Measurements from ENCODE around the gene MEGF6.

Gene MEGF6

GRCh38 chr1:3539707-3540425, 71.4 kb downstream of the MEGF6 start:
- TF ChIP-seq ZNF274 (IDR thresholded peaks at IDR 0.05; ENCODE audit: low read depth, low read length) = no peak
- no peak overlapping the region for H3K4me3 ChIP-seq (ENCODE audit: low read length)

DNA sequence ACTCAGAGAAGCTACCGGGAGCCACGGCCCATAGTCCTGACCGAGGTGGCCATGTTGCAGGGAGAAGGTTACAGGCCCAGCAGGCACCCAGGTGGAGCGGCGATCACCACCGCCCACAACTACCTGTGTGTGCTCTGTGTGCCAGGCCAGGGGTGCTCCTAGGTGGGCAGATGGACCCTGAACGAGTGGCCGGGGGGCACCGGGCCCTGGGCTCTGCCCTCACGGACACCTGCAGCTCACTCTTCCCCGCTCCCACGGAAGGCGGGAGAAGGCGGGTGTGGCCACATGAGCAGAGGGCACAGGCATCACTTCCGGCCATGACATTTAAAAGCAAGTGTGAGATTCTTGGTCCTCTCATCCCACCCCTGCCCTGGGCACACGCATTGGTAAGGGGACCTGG, 73.9 kb downstream of the MEGF6 start:
- H3K4me3 ChIP-seq (ENCODE audit: low read length) = no peak overlapping the region
- no peak for TF ChIP-seq ZNF274 (IDR thresholded peaks at IDR 0.05; ENCODE audit: low read depth, low read length)

DNA sequence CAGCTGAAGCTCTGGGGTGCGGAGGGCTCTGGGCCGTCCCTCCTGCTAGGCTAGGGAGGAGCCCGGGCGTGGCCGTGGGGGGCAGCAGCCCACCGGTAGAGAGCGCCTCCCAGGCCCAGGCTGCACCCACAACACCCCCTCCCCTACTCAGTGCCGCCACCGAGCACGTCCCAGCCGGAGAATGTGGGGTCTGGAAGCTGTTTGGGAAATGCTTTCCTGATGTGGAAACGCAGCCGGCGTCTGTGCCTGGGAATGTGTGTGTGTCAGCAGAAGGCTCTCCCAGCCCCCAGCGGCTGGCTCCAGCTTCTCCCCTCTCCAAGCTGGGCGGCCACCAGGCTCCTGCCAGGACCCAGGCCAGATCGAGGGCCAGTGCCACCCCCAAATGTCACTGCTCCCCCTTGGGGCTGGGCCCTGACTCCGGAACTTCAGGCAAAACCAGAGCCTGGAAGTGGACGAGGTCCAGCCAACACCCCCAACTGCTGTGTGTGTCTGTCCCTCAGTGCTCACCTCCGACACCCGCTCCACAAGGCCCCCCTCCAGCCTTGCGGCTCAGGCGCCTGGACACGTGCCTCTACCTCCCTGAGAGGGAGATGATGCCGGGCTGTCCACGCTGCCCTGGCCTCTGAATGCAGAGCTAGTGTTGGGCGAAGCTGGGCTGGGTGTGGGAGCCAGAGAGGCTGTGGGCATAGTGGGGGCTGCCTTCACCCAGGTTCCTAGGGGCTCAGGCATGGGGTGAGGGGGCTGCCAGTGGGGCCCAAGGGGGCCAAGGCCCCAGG, 74.7 kb downstream of the MEGF6 start:
- no peak for TF ChIP-seq ZNF274 (IDR thresholded peaks at IDR 0.05; ENCODE audit: low read depth, low read length)
- no peak overlapping the region for H3K4me3 ChIP-seq (ENCODE audit: low read length)

- TF ChIP-seq ZNF274 (IDR thresholded peaks at IDR 0.05; ENCODE audit: low read depth, low read length) = no peak
These were observed 75.6 kb downstream of the MEGF6 start for GRCh38 chr1:3535732-3536131.

DNA sequence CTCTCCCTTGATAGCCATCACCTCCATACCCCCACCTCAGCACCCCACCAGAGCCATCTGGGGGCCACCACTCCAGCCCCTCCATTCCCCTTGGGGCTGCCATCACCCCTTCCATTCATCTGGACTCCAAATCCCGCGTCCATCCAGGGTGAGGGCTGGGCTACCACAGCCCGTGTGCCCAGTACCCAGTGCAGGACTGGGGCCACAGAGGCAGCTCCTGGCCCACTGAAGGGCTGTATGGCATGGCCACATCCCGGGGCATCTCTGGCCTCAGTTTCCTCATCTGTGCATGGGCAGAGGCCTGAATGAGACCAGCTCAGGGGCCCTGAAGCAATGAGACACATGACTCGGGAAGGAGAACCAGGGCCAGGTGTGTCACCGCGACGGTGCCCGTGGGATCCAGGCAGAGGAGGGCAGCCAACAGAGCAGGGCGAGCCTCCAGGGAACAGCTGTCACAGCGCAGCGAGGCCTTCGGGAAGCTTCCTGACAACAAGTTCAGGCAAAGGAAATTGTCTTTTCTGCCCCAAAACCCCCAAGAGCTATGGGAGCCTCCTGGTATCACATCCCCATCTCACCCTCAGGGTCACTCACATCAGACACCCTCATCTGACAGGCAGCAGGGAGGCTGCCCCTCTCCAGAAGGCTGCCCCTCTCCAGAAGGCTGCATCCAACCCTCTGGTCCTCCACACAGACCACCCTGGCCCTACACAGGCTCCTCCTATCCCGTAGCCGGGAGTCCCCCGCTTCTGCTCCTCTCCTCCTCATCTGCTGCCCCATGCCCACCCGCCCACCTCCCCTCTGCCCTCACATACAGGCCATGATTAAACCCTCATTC, 76.3 kb downstream of the MEGF6 start:
- no peak for TF ChIP-seq ZNF274 (IDR thresholded peaks at IDR 0.05; ENCODE audit: low read depth, low read length)

More at GRCh38 chr1:3535732-3536131, 75.6 kb downstream of the MEGF6 start:
- no peak overlapping the region for H3K4me3 ChIP-seq (ENCODE audit: low read length)

DNA sequence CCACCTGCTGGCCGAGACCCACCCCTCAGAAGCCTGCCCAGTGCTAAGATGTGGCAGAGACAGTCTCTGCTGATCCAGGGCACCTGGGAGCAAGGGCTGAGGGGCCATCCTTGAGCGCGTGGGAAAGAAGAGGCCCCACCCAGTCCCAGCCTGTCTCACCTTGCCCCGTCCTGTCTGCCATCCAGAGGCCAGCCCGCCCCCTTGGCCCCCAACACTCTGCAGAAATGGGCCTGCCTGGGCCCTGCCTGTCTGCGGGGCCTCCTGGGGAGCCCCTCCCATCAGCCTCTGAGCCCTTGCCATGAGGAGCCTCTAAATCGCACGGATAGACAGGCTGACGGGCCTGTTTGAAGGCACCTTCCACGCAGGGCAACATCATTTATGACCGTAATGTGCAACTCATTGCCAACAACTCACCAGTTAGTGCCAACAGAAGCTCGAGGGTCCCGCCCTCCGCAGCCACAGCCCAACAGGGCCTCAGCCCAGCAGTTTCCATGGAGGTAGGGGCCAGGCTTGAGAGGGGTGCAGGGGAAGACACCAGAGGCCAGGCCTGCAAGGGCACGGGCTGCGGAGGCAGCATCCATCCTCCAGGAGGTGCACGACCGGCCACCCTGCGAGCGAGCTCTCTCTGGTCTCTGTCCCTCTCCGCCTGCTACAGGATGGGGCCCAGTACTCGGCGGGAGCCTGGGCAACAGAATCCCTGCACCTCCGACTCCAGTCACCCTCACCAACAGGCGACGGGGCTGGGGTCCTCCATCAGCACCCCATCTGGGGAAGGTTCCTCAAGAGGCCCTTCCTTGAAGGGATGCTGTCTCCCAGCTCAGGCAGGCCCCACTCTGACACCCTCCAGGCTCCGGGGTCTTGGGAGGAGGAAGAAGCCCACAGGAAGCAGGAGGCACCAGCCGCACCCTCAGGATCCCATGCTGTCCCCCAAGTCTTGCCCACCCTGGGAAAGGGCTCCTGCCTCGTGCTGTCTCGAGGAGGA, 78.0 kb downstream of the MEGF6 start:
- no peak for TF ChIP-seq ZNF274 (IDR thresholded peaks at IDR 0.05; ENCODE audit: low read depth, low read length)
- H3K4me3 ChIP-seq (ENCODE audit: low read length) = no peak overlapping the region

More for the DNA sequence above, 76.3 kb downstream of the MEGF6 start:
- H3K4me3 ChIP-seq (ENCODE audit: low read length) = no peak overlapping the region

- no peak for TF ChIP-seq ZNF274 (IDR thresholded peaks at IDR 0.05; ENCODE audit: low read depth, low read length)
- H3K4me3 ChIP-seq (ENCODE audit: low read length) = no peak overlapping the region
These were observed 79.4 kb downstream of the MEGF6 start for GRCh38 chr1:3531928-3532327.

DNA sequence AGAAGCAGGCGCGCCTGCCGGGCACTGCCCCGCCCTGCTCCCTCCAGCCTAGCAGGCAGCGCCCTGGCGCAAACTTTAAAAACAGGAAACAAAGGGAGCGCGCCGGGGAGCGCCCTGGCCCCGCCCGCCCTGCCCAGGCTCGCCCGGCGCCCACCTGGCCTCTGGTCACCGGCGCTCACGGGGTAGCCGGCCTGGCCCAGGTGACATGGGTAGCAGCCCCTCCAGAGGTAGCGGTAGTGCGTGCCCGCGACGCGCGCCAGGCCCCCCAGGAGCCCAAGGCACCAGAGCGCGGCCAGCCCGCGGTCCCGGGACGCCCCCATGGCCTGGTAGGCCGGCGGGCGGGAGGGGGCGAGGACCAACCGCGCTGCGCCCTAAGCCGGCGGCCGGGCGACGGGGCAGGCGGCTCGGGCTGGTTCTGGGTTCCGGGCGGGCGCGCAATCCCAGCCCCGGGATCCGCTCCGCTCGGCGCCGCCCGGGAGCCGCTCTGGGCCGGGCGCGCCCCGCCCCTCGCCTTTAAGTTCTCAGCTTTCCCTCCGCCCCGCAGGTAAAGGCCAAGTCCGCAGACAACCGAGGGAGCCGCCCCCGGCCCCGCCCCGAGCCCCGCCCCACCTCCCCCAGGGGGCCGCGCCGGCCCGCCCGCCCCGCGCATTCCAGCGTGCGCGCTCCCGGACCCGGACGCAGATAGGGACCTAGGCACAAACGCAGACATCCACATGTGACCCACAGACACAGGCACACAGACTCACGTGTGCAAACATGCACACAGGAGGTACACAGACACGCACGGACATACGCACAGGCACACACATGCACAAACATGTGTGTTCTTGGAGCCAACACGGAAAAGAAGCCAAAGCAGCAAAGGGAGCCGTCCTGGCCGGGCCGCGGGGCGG, 80.1 kb downstream of the MEGF6 start:
- H3K4me3 ChIP-seq (ENCODE audit: low read length) = no peak overlapping the region
- no peak for TF ChIP-seq ZNF274 (IDR thresholded peaks at IDR 0.05; ENCODE audit: low read depth, low read length)

DNA sequence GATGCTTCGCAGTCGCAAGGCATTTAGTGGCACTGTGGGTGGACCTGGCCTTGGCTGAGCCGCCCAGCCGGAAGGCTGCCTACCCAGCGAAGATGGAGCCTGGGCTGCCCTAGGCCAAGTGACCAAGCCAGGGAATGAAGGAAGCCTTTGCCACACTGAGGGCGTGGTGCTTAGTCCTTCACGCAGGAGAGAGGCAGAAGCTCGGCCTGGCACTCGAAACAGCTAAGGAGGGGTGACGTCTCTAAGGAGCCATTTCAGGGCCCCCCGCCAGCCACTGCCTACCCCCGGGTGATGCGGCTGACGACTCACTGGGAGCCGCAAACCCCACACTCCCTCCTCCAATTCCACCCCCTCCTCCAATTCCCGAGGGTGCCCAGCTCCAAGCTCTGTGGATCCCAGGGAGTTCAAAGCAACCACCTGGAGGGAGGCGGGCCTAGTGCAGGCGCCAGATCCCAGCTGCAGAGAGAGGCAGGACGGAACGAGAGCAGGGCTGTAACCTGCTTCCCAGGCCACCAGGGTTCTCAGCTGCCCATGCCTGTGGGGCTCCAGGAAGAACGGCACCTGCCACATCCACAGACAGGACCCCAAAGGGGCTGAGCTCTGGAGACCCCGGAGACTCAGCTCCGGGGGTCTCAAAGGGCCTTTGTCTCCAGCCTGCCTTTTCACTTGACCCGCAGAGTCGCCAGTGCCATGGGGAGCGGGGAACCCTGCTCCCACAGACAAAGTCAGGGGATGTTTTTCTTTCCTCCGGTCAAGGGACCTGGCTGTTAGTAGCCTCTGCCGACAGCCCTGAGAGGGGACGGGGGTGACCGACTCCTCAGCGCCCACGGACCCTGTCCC, 81.0 kb downstream of the MEGF6 start:
- no peak for TF ChIP-seq ZNF274 (IDR thresholded peaks at IDR 0.05; ENCODE audit: low read depth, low read length)
- H3K4me3 ChIP-seq (ENCODE audit: low read length) = no peak overlapping the region

DNA sequence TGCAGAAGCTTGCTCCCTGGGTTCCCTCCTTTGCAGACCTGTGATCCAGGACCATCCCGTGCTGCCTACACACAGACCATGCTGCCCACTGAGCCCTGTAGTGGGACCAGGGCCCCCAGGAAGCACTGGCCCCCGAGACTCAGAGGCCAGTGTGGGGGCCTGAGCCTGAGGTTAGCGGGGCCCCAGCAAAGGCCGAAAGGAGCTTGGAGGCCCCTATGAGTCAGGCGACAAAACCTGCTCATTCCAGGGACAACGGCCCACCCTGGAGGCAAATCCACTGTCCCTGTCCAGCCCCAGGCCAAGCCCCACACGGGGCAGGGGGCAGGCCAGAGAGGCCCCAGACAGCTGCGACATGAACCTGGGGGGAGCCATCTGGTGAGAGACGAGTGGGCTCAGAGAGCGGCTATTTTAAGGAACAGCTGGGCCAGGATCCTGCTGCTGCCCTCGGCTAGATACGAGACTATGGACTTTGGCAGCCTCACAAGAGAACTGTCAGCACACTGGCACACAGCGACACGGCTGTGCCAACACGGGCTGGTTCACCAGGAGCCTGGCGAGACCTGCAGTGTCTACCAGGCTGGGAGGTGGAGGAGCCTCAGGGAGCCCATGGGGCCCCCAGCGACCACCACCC, 82.1 kb downstream of the MEGF6 start:
- no peak overlapping the region for H3K4me3 ChIP-seq (ENCODE audit: low read length)
- TF ChIP-seq ZNF274 (IDR thresholded peaks at IDR 0.05; ENCODE audit: low read depth, low read length) = no peak

GRCh38 chr1:3527774-3528173, 83.5 kb downstream of the MEGF6 start:
- TF ChIP-seq ZNF274 (IDR thresholded peaks at IDR 0.05; ENCODE audit: low read depth, low read length) = no peak

More at GRCh38 chr1:3527774-3528173, 83.5 kb downstream of the MEGF6 start:
- H3K4me3 ChIP-seq (ENCODE audit: low read length) = no peak overlapping the region

All from GM08714 (cell line).